ENCODE measurements around the gene GPRC5A.

Gene GPRC5A

DNA sequence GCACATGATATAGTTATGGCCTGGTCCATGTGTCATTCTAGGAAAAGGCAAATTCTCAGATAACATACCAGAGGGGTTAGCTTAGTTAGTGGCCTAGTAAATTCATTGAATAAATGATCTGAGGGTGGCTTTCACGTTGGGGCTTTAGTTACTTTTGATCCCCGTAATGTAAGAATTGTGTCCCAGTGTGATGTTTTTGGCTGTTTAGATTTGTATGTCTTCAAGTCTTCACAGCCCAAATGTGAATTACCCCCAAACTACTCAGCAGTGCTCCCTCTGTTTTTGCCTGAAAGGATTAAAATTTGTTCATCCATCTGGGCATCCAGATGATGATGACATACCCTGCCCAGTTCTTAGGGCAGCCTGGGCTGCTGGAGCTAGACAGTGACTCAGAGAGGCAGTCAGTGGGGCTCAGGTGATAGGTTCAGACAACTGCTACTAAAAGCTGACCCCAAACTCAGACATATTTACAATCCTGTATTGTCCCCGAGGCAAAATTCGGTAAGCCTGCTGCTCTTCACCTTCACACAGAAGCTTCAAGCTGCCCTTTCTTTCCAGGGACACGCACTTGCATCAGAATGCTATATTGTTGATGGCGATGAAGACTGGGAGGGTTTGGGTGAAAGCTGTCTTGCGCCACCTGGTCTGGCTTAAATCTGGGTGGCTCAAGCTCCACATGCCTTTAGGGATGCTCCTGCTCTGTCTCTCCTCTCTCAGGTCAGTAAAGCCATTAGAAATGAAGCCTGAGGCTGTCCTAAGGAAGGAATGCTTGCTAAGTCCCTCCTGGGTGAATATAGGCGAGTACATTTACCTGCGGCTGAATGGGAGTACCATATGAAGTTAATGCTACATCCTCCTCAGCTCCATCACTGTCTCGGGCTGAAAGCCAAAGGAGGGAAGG is 50.3 kb downstream of the GPRC5A start:
- DNase-seq (ENCODE audit: low spot score) = no peak

DNA sequence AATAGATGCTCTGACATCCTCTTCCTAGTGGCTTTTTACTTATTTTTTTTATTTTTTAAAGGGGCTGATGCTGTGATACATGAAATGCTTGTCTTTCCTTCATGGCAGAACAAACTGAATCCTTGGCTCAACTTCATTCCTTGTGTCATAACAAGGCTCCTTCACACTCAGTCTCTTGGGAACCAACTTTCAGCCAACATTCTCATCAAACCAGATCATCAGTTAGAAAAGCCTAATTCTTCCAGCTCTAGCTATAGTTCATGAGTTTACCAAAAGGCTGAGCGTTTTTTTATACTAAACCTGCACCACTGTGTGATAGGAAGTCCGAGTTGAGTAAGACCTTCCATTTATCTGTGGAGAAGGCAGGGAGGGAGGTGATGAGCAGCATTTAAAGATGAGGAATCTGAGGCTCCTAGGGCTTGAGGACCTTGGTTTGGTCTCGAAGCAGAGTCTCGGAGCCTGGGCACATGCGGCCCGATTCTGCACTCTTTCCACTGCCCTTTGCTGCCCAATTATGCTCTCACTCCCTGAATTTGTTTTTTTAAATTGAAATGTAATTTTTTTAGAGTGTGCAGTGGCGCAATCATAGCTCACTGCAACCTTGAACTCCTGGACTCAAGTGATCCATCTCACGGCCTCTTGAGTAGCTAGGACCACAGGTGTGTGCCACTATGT is 52.4 kb downstream of the GPRC5A start:
- DNase-seq (ENCODE audit: low spot score) = no peak

DNA sequence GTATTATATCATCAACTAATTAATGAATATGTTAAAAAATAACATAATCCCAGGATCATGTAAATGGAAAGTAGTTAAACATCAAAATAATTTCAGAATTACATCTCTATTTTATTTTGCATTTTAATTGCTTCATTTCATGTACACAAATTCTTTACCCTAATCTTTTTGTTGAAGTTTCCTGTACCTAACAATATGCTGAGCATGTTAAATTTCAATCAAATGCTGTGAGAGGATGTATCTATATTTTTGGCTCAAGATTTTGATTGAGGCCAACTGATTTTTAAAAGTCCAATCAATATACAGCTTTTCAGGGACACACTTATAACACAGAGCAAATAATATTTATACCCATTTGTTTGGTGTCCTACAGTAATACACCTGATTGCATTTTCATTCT is 54.2 kb downstream of the GPRC5A start:
- no peak for DNase-seq (ENCODE audit: low spot score)

DNA sequence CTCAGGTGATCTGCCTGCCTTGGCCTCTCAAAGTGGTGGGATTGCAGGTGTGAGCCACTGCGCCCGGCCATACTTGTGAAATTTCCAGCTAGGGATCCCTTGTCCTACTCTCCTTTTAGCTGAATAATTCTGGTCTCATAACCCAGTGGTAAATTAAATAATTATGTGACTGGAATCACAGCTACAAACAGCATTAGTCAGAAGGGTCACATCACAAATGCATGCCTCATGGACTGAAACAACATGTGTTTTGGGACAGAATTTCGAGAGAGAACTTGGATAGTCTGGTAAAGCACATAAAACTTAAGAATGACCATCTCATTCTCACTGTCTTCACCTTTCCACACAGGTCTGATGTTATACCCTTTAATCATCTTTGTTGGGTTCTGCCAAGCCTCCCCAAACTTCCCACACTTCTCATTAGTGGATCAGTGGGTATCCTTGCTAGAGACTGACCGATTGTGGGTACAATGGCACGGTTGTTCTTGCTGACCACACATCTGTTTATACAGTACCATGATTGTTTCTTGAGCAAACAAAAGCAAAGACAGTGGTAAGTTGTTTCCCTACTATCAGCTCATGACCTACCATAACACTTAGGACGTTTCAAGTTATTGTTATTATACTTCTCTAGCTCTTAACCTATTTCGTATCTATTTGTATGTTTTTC is 55.5 kb downstream of the GPRC5A start:
- no peak for DNase-seq (ENCODE audit: low spot score)

DNA sequence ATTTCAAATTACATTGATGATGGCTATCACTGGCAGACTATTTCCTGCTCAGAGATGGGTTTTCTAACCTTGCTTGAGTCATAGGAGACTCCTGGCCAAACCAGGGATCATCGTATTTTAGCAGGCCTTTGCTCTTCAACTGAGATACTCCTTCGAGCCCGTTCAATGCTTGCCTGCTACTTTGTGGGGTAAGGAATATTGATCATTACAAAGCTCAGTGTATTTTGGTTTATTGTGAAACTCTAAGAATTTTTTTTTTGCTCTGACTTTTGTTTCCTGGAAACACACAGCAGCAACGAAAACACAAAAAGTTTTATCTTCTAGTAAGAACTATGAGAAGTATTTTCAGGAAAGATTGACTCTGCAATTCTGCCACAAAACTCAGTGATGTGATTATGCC is 56.5 kb downstream of the GPRC5A start:
- no peak for DNase-seq (ENCODE audit: low spot score)

DNA sequence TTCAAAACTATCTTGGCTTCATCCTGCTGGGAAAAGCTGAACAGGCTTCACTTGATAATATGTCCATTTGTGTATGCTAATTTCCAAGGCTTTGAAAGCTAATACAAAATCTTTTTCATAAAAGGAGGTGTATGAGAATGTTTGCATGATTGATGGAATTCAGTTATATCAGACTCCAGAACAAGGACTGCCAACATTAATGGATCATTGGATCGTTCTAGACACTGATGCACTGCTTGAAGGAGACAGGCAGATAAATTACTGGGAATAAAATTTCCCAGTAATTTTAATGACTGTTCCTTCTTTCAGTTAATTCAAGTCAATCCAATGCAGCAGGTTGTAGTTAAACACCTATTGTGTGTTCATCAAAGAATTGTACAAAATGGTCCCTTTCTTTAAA is 60.1 kb downstream of the GPRC5A start:
- DNase-seq (ENCODE audit: low spot score) = no peak

DNA sequence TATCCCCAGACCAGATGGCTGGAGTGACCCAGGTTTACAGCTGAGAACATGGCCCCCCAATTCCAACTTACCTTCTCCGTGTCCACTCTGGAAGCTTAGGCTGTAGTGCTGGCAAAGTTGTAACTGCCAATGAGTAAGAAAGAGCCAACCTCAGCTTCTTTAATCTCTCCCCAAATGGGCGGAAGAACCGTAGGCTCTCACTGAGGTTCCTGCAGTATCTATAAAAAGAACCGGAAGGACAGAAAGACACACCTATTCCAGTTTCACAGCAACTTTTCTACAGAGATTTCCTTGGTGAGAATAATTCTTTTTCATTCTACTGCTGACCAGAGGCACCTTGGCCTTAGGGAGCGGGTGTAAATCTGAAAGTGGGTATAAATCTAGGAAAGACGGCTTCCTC is 60.7 kb downstream of the GPRC5A start, which contains the start of gene GPRC5D:
GPRC5D (minus strand) TSS at position 135 of the 400 bp plus-strand sequence. CDS start 1,786 bp downstream, outside the sequence.
- DNase-seq (ENCODE audit: low spot score) = no peak

DNA sequence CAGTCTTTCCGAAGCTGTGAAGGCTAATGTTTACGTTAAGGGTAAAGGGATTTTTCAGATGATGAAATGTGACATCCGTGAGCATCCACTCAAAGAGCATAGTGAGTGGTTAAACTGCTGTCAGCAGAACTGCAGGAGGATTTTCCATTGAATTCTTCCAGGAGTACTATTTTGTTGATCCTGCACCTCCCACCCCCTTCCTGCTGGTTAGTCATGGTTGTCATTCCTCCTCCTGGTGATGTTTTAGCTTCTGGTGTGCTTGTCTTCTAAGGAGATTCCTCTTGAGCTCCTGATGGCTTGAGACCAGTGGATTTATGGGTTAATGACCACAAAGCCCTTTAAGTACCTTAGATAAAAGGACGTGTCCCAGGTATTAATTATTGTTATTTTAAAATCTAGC is 63.0 kb downstream of the GPRC5A start:
- DNase-seq (ENCODE audit: low spot score) = no peak

DNA sequence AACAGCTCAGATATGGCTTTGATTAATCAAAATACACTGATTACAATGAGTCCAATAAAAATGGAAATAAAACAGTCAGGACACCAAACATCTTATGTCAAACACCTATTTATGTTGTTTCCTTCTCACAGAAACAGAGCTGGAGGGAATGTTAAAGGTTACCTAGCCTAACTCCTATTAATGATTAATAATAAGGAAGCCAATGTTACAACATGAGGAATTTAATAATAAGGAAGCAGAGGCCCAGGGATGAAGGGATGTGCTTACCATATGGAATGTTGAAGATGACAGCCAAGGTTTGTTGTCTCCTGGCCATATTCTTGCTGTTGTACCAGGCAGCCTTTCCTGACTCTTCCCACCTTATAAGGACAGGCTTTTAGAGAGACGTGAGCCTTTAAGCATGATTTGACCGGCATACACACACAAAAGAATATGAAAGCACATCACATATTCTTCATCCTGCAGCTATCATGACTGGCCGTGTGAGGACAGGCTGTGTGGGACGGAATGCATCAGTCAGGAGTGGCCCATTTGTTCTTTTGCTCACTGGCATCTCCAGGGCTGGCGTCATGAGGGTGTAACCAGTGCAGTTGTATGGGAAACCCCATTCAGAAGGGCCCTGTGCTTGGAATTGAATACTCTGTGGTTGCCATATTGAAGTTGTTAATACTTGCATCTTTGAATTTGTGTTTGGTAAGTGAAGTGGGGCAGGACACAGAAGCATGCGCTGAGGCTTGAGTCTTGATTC is 63.7 kb downstream of the GPRC5A start:
- DNase-seq (ENCODE audit: low spot score) = no peak

GRCh38 chr12:12958886-12959285 is 67.5 kb downstream of the GPRC5A start:
- DNase-seq (ENCODE audit: low spot score) = no peak

DNA sequence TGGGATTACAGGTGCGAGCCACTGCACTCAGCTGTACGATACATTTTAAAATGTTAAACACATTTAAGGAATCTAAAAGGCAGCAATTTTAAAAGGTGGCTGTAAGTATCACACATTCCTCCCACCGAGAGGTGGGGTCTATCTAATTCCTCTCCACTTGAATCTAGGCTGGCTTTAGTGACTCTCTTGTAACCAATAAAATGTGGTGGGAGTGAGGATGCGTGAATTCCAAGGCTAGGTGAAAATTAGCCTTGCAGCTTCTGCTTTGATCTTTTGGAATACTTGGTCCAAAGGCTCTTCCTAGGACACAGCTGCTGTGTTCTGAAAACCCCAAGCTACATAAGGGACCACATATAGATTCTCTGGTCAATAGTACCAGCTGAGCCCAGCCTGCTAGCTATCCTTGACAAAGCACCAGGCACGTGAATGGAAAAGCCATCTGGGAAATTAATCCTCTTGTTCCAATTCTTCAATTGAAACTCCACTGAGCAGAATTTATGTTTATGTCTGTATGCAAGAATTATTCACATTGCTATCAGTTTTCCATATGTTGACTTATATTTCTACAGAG is 69.4 kb downstream of the GPRC5A start:
- DNase-seq (ENCODE audit: low spot score) = no peak

- no peak for DNase-seq (ENCODE audit: low spot score)
Measured at GRCh38 chr12:12964255-12964654, 72.9 kb downstream of the GPRC5A start.

- no peak for DNase-seq (ENCODE audit: low spot score)
Measured at GRCh38 chr12:12965836-12966235, 74.5 kb downstream of the GPRC5A start.

Measured in ecto neural progenitor cell (in vitro differentiated cells).